Fibroblast of mammary gland (primary cell): ENCODE data around the gene NCOA3.

Experiments
- DNase-seq: peaks from one replicate; pipeline ENCODE4 v3.0.0-alpha.2; 2010; ENCODE audit warnings: low read depth
- H3K4me3 ChIP-seq: 2 replicates; pipeline ENCODE4 v1.5.1; 2011; ENCODE audit warnings: low read depth, mild to moderate bottlenecking, low read length, moderate library complexity; ENCODE audit not compliant: control insufficient read depth
- TF ChIP-seq, protein P1 (sequence below): conservative IDR thresholded peaks from 2 replicates; pipeline ENCODE4 v1.5.1; 2011; ENCODE audit warnings: low read depth, low read length, inconsistent platforms; ENCODE audit not compliant: control insufficient read depth, insufficient read depth

NCOA3 gene

DNA sequence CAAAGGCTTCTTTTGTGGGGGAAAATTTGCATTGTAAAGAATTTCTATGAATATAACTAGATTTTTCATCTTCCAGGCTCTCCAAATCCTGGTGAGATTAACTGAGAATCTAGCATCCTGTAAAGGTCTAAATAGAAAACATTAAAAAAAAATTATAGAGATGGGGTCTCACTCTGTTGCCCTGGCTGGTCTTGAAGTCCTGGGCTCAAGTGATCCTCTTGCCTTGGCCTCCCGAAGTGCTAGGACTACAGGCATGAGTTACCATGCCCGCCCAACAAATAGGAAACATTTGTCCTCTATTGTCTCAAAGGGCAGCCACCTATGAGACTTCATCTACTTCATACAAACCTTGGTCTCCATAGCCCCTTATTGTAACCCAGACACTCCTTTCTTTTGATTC is 25.2 kb upstream of the NCOA3 start:
- TF ChIP-seq, protein P1, sequence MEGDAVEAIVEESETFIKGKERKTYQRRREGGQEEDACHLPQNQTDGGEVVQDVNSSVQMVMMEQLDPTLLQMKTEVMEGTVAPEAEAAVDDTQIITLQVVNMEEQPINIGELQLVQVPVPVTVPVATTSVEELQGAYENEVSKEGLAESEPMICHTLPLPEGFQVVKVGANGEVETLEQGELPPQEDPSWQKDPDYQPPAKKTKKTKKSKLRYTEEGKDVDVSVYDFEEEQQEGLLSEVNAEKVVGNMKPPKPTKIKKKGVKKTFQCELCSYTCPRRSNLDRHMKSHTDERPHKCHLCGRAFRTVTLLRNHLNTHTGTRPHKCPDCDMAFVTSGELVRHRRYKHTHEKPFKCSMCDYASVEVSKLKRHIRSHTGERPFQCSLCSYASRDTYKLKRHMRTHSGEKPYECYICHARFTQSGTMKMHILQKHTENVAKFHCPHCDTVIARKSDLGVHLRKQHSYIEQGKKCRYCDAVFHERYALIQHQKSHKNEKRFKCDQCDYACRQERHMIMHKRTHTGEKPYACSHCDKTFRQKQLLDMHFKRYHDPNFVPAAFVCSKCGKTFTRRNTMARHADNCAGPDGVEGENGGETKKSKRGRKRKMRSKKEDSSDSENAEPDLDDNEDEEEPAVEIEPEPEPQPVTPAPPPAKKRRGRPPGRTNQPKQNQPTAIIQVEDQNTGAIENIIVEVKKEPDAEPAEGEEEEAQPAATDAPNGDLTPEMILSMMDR: no peak

GRCh38 chr20:47479093-47479492 is 22.6 kb upstream of the NCOA3 start:
- DNase-seq: no peak
- H3K4me3 ChIP-seq: no peak overlapping the region
- TF ChIP-seq, protein P1: no peak

More for the DNA sequence above, 25.2 kb upstream of the NCOA3 start:
- H3K4me3 ChIP-seq: no peak overlapping the region
- DNase-seq: no peak

DNA sequence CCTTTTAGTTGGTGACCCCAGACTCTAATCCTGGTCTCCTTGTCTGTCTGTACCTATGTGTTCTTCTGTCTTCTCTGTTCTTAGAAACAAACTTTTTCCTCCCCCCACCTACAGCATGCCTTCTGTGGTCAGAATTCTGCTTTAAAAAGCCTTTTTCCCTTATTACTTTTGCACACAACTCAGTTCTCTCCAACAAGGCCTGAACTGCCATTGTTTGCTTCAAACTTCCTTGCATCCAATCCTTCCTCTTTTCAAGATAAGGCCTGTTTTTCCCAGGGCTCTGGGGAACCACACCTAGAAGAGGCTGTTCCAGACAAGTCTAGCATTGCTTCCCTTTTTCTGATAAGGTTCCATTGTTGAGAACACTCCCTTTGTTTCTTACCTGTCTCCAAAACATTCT is 22.2 kb upstream of the NCOA3 start:
- no peak overlapping the region for H3K4me3 ChIP-seq
- TF ChIP-seq, protein P1: no peak
- DNase-seq: no peak

DNA sequence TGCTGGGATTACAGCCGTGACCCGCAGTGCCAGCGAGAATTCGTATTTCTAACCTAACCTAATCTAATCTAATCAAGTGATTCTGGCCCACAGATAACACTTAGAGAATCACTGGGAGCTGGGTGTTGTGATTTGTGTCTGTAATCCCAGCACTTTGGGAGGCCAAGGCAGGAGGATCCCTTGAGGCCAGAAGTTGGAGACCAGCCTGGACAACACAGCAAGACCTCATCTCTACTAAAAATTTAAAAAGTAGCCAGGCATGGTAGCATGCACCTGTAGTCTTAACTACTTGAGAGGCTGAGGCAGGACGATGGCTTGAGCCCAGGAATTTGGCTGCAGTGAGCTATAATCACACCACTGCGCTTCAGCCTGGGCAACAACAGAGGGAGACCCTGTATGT is 21.4 kb upstream of the NCOA3 start:
- DNase-seq: no peak
- TF ChIP-seq, protein P1: no peak
- H3K4me3 ChIP-seq: no peak overlapping the region

DNA sequence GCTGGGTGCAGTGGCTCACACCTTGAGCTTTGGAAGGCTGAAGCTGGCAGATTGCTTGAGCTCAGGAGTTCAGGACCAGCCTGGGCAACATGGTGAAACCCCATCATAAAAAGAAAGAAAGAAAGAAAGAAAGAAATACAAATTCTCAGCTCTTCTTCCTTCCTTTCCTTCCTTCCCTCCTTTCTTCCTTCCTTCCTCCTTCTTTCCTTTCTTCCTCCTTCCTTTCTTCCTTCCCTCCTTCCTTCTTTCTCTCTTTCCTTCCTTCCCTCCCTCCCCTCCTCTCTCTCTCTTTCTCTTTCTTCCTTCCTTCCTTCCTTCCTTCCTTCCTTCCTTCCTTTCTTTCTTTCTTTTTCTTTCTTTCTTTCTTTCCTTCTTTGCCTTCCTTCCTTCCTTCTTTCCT is 21.0 kb upstream of the NCOA3 start:
- no peak for DNase-seq
- no peak overlapping the region for H3K4me3 ChIP-seq
- TF ChIP-seq, protein P1: no peak

GRCh38 chr20:47481330-47482216 is 20.1 kb upstream of the NCOA3 start:
- TF ChIP-seq, protein P1: no peak
- H3K4me3 ChIP-seq: no peak overlapping the region
- DNase-seq: no peak
